Smooth muscle cell (in vitro differentiated cells): ENCODE data around the gene CEP89. TPM values are rescaled to one million over a fixed set of nuclear protein-coding genes. Genes with fewer than 3 reads are reported as not detected.

Source experiments
- DNase-seq: peaks from one replicate; lab custom pipeline; 2025; ENCODE audit not compliant: unreplicated experiment; lab: John Stamatoyannopoulos, UW
- H2AFZ ChIP-seq: fragments of 200-600 bp; sonication (generic); 2 replicates; pipeline ENCODE4 v1.6.0; 2016; ENCODE audit warnings: antibody characterized with exemption, low read depth, mild to moderate bottlenecking
- H3F3A ChIP-seq: fragments of 200-600 bp; sonication (generic); 2 replicates; pipeline ENCODE4 v1.6.0; 2017; ENCODE audit warnings: antibody characterized with exemption, low read depth
- H3K27ac ChIP-seq: fragments of 200-600 bp; sonication (generic); 2 replicates; pipeline ENCODE4 v1.5.1; 2016; ENCODE audit warnings: low read depth, mild to moderate bottlenecking
- H3K27me3 ChIP-seq: fragments of 200-600 bp; sonication (generic); 2 replicates; pipeline ENCODE4 v1.6.1; 2016; ENCODE audit warnings: low read depth, mild to moderate bottlenecking
- H3K36me3 ChIP-seq: fragments of 200-600 bp; sonication (generic); 2 replicates; pipeline ENCODE4 v1.5.1; 2016; ENCODE audit warnings: low read depth
- H3K4me1 ChIP-seq: fragments of 200-600 bp; sonication (generic); 2 replicates; pipeline ENCODE4 v1.5.1; 2016; ENCODE audit warnings: low read depth
- H3K4me2 ChIP-seq: fragments of 200-600 bp; sonication (generic); 2 replicates; pipeline ENCODE4 v1.6.0; 2016; ENCODE audit warnings: mild to moderate bottlenecking
- H3K4me3 ChIP-seq: fragments of 200-600 bp; sonication (generic); 2 replicates; pipeline ENCODE4 v1.5.1; 2016; ENCODE audit warnings: mild to moderate bottlenecking
- H3K79me2 ChIP-seq: fragments of 200-600 bp; sonication (generic); 2 replicates; pipeline ENCODE4 v1.6.0; 2016; ENCODE audit warnings: low read depth, mild to moderate bottlenecking
- H3K9ac ChIP-seq: fragments of 200-600 bp; sonication (generic); 2 replicates; pipeline ENCODE4 v1.6.0; 2016; ENCODE audit warnings: low read depth
- H3K9me3 ChIP-seq: fragments of 200-600 bp; sonication (generic); replicated peaks from 2 replicates; pipeline ENCODE4 v1.5.1; 2016; ENCODE audit warnings: low read depth
- H4K20me1 ChIP-seq: fragments of 200-600 bp; sonication (generic); 2 replicates; pipeline ENCODE4 v1.6.0; 2016; ENCODE audit warnings: low read depth
- CTCF ChIP-seq: fragments of 200-600 bp; sonication (generic); IDR thresholded peaks from 2 replicates; pipeline ENCODE4 v1.5.1; 2017; ENCODE audit warnings: borderline replicate concordance, mild to moderate bottlenecking, antibody characterized with exemption; ENCODE audit not compliant: insufficient read depth, poor library complexity, severe bottlenecking
- WGBS: methylation state at CpG from one replicate; pipeline ENCODE4 v1.1.7; 2016; ENCODE audit warnings: low lambda C conversion rate; 5-methylcytosine and 5-hydroxymethylcytosine counted together
- polyA plus RNA-seq: library from polyadenylated mRNA; unstranded; fragments of >200 nt; fragmentation: Nextera tagmentation; extraction: Ambion mirVana; gene quantifications from 2 replicates; pipeline ENCODE4 v1.2.1, GENCODE V29; 2016
- total RNA-seq: library from RNA; depleted of rRNA; stranded (reverse); fragments of >200 nt; gene quantifications from 2 replicates; pipeline ENCODE4 v1.2.3, GENCODE V29; 2014

The CEP89 gene
- total and polyA plus RNA-seq, 2 experiments from 2014 or later: 11.7 to 19.6 TPM

- H3K9ac ChIP-seq: no peak overlapping the region
These were observed 108.5 kb downstream of the CEP89 start for GRCh38 chr19:32863301-32863700.

GRCh38 chr19:32862741-32863140, 109.0 kb downstream of the CEP89 start:
- no peak for TF ChIP-seq CTCF
- Histone ChIP-seq H3K27me3 (no peaks in the 10 kb centered on the region), H3K4me2 (no peak overlapping the region), H3K79me2 (no peaks in the 10 kb centered on the region), H3K27ac (no peak overlapping the region), H3F3A (no peaks in the 10 kb centered on the region), H3K9ac (no peak overlapping the region), H3K4me1 (no peaks in the 10 kb centered on the region), H4K20me1 (no peaks in the 10 kb centered on the region), H3K4me3 (no peak overlapping the region), H2AFZ (no peak overlapping the region), H3K9me3 (no peaks in the 10 kb centered on the region), H3K36me3 (no peaks in the 10 kb centered on the region)
- 95% methylated on average over 14 of the region's 14 CpGs for WGBS
- no peak for DNase-seq

More at GRCh38 chr19:32863301-32863700, 108.5 kb downstream of the CEP89 start:
- no peak overlapping the region for H3K4me3 ChIP-seq
- 95% methylated on average over 8 of the region's 8 CpGs for WGBS
- no peak overlapping the region for H3K4me2 ChIP-seq
- DNase-seq: no peak
- no peaks in the 10 kb centered on the region for H3K36me3 ChIP-seq
- no peak overlapping the region for H2AFZ ChIP-seq
- TF ChIP-seq CTCF: no peak
- no peaks in the 10 kb centered on the region for H3K79me2 ChIP-seq
- no peaks in the 10 kb centered on the region for H4K20me1 ChIP-seq
- H3K27me3 ChIP-seq: no peaks in the 10 kb centered on the region
- no peaks in the 10 kb centered on the region for H3F3A ChIP-seq
- H3K9me3 ChIP-seq: no peaks in the 10 kb centered on the region
- H3K27ac ChIP-seq: no peak overlapping the region
- no peaks in the 10 kb centered on the region for H3K4me1 ChIP-seq

GRCh38 chr19:32862173-32862572, 109.6 kb downstream of the CEP89 start:
- H4K20me1 ChIP-seq: no peaks in the 10 kb centered on the region
- H3K4me1 ChIP-seq: no peaks in the 10 kb centered on the region
- no peak overlapping the region for H3K9ac ChIP-seq
- H3K4me3 ChIP-seq: no peak overlapping the region
- no peaks in the 10 kb centered on the region for H3K27me3 ChIP-seq
- DNase-seq: no peak
- no peaks in the 10 kb centered on the region for H3K79me2 ChIP-seq
- H2AFZ ChIP-seq: no peak overlapping the region
- no peak for TF ChIP-seq CTCF
- no peaks in the 10 kb centered on the region for H3K36me3 ChIP-seq
- H3K4me2 ChIP-seq: no peak overlapping the region
- 93% methylated on average over 19 of the region's 19 CpGs for WGBS
- no peaks in the 10 kb centered on the region for H3K9me3 ChIP-seq
- H3K27ac ChIP-seq: no peak overlapping the region
- no peaks in the 10 kb centered on the region for H3F3A ChIP-seq

GRCh38 chr19:32861596-32861995, 110.2 kb downstream of the CEP89 start:
- no peak overlapping the region for H3K9ac ChIP-seq
- no peak overlapping the region for H3K4me2 ChIP-seq
- 93% methylated on average over 3 of the region's 3 CpGs for WGBS
- no peak for DNase-seq
- H3K4me1 ChIP-seq: no peaks in the 10 kb centered on the region
- H3K36me3 ChIP-seq: no peaks in the 10 kb centered on the region
- H3K79me2 ChIP-seq: no peaks in the 10 kb centered on the region
- no peak overlapping the region for H3K27ac ChIP-seq
- TF ChIP-seq CTCF: no peak
- no peak overlapping the region for H3K4me3 ChIP-seq
- H3F3A ChIP-seq: no peaks in the 10 kb centered on the region
- H3K9me3 ChIP-seq: no peaks in the 10 kb centered on the region
- H3K27me3 ChIP-seq: no peaks in the 10 kb centered on the region
- no peak overlapping the region for H2AFZ ChIP-seq
- H4K20me1 ChIP-seq: no peaks in the 10 kb centered on the region
